Stimulated activated CD8-positive, alpha-beta memory T cell treated with anti-CD3 and anti-CD28 coated beads, Interleukin-15, amount 100 ng/mL, for 1 hour (primary cell): ENCODE data around the gene BAHCC1.

Experiments used
- DNase-seq: peaks from one replicate; pipeline ENCODE4 v3.0.0-alpha.2; 2020; ENCODE audit warnings: low read depth

The BAHCC1 gene

DNA sequence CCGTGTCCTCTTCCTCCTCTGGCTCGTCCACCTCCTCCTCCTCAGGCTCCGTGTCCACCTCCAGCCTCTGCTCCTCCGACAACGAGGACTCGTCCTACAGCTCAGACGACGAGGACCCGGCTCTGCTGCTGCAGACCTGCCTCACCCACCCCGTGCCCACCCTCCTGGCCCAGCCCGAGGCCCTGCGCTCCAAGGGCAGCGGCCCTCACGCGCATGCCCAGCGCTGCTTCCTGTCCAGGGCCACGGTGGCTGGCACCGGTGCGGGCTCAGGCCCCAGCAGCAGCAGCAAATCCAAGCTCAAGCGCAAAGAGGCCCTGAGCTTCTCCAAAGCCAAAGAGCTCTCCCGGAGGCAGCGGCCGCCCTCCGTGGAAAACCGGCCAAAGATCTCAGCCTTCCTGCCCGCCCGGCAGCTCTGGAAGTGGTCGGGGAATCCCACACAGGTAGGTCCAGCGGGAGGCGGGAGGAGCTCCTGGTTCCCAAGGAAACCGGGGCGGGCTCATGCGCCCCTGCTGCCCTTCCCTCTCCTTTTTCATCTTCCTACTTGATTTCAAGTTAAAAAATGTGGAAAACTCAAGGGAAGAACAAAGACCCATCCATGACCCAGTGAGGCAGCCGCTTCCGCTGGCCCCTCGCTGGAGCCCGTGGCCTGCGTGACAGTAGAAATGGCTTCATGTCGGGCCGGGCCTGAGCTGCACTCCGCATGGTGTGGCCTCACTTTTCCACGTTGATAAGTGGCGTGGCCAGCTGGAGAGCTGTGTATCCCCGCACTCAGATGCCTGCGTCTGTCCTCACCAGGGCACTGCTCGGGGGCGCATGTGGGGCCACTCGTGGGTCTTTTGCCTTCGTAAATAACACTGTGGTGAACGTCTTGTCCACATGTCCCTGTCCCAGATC is 66.6 kb downstream of the BAHCC1 start:
- no peak for DNase-seq

DNA sequence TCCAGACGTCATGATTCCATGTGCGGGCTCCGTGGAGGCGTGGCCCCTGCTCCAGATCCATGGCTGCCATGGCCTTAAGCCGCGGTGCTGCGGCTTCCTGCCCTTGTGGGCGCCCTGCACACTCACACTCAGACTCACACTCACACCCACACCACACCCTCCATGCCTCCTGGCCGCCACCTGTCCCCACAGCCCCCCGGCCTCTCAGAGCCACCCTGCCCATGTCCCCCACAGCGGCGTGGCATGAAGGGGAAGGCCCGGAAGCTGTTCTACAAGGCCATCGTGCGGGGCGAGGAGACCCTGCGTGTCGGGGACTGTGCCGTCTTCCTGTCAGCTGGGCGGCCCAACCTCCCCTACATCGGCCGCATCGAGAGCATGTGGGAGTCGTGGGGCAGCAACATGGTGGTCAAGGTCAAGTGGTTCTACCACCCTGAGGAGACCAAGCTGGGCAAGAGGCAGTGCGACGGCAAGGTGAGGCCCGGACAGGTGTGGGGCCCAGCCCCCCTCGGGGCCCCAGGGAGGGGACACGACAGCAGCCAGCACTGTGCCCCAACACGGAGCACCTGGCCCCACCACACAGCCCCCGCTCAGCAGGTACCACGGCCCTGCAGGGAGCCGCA is 67.4 kb downstream of the BAHCC1 start:
- no peak for DNase-seq

DNA sequence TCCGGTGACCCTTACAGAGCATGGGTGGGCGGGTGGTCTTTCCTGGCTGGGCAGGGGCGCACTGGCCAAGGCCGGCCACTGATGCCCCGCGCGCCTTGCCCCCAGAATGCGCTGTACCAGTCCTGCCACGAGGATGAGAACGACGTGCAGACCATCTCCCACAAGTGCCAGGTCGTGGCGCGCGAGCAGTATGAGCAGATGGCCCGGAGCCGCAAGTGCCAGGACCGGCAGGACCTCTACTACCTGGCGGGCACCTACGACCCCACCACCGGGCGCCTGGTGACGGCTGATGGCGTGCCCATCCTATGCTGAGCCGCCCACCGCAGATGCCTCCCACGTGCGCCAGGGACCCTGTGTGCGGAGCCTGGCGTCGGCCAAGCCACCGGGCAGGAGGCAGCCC is 68.2 kb downstream of the BAHCC1 start:
- DNase-seq: no peak

DNA sequence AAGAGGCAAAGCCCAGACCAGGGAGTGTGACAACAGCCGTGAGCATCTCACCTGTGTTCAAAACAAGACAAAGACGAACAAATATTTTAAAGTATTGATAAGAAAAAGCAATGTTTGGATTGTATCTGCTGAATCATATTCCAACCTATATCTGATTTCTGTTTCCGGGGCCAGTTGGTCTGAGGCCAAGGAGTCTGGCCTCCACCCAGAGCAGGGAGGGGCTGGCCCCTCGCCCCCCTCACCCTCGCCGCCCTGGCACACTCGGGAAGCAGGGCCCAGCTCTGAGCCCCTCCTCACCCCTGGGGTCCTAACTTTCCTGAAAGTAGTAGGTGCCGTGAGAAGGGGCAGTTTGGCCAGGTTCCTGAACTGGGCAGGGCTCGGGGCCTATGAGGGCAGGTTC is 69.3 kb downstream of the BAHCC1 start:
- DNase-seq: no peak

DNA sequence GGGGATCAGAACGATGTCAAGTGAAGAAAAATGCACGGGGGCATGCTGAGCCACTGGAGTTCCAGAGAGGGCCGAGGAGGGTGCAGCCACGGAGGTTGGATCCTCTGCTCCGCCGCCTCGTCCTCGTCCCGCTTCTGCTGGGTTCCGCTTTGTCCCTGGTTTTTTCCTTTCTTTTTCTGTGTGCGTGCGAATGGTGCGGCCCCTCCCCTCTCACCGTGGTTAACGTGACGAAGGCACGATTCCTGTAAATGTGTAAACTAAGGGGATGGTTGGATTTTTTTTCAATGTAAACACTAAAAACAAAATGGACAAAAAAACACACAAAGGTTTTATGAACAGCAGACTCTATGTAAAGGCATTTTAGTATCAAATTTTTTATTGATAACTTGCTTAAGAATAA is 70.7 kb downstream of the BAHCC1 start:
- no peak for DNase-seq

DNA sequence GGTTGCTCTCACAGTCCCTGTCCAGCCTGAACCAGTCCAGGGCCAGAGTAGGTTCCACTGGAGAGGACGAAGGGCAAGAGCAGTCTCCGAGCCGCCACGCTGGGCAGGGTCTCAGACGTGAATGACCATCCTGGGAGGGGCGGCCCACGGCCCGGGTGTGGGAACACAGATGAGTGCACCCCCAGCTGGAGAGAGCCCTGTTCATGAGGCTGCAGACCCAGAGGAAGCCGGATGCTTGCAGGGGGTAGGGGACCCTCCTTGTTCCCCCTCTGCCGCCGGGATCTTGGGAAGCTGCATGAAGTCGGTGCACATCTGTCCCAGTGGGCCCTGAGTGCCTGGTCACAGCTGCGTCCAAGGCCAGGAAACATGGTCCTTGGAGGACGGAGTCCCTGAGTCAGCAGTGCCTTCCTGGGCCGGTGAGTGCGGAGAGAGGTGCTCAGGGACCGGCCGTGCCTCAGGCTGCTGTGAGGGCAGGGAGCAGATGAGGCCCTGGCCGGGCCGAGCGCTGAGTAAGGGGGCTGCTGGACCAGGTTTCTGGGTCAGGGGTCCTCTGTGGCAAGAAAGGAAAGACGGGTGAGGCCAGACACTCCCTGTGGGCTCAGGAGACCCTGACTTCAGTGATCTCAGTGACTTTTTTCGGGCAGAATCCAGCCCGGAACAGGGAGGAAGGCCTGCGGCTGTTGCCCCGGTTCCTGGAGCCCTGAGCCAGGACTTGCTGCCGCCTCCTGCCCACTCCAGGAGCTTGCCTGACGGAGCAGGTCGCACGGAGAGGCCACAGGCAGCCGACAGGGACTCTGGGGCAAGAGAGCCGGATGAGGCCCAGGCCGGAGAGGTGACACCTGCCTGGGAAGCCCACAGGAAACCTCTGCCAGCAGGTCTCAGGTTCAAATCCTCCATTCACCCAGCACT is 71.6 kb downstream of the BAHCC1 start:
- DNase-seq: no peak

DNA sequence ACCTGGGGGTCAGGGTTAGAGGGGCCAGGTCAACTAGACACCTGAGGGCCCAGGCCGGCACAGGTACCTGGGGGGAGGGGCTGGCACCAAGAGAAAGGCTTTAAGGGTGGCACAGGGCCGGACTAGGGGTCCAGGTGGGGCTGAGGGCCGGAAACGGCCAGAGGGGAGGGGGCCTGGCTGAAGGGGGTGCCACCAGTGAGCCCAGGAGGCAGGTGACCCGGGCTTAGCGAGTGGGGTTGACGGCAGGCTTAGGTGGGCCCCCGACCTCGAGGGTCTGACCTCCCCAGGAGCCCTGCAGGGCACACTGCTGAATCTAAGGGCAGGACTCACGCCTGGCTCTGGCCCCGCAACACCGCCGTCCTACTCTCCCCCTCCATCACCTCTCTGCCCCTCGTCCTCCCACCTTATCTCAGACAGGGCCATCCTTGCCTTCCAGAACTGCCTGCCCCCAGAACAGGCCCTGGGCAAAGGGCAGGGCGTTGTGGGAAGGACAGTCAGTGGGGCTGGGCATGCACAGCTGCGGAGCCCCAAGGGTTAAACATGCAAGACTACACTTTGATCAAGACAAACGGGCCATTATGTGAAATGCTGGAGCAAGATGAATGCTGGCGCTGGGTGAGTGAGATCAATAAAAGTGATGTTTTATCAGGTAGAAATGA is 73.0 kb downstream of the BAHCC1 start:
- DNase-seq: no peak

DNA sequence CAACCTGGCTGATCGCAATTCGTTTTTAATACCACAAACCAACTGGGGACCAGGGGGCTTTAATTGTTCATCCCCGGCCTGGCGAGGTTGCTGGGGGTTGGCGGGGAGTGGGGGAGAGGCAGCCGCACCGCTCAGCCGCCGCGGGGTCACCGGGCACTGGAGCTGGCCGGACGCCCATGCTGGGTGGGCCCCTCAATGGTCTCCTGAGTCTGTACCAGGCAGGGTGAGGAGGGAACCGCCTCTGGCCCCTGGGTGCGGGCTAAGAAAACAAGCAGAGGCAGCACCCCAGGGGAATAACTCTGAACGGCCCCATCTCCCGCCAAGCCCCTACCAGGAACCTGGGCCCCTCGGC is 73.5 kb downstream of the BAHCC1 start:
- no peak for DNase-seq

DNA sequence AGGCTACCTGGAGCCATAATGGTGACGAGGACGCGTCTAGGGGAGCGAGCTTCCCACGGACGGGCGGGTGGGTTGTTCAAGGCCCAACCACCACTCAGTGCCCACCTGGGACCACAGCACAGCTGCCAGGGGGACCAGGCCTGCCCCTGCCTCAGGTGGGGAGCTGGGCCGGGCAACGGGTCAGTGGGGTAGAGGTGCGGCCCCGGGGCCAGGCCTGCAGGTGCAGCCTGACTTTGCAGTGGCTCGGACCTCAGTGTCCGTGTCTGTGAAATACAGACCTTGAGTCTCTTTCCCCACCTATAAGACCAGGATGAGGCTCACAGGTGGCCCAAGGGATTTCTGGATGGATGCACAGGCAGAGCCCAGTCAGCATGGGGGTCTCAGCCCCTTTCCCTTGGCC is 74.0 kb downstream of the BAHCC1 start:
- no peak for DNase-seq

DNA sequence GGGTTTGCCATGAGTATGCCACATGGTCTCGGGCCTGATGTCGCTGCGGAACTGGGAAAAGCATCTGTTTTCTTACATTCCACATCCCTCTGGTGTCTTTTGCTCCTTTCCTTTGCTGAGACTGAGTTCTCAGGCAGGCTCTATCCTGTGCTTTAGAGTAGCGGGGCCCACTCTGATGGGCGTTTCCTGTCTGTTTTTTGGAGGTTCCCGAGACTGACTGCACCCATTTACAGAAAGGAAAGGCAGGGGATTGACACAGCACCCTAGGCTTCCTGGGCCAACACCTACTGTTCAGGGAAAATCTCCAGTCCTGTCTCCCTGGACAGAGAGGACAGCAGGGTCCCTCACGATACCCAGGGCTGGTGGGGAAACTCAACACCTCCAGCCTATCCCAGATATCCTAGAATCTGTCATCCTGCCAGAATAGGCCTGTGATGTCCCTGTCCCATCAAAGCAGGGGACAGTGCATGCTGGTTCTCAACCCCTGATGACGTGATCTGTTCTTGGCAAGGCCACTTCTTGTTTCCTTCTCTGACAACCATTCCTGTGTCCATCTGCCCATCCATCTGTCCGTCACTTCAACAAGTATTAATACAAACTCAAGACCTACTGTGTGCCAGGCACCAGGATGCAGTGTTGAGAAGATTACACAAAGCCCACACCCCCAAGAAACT is 75.2 kb downstream of the BAHCC1 start:
- no peak for DNase-seq

DNA sequence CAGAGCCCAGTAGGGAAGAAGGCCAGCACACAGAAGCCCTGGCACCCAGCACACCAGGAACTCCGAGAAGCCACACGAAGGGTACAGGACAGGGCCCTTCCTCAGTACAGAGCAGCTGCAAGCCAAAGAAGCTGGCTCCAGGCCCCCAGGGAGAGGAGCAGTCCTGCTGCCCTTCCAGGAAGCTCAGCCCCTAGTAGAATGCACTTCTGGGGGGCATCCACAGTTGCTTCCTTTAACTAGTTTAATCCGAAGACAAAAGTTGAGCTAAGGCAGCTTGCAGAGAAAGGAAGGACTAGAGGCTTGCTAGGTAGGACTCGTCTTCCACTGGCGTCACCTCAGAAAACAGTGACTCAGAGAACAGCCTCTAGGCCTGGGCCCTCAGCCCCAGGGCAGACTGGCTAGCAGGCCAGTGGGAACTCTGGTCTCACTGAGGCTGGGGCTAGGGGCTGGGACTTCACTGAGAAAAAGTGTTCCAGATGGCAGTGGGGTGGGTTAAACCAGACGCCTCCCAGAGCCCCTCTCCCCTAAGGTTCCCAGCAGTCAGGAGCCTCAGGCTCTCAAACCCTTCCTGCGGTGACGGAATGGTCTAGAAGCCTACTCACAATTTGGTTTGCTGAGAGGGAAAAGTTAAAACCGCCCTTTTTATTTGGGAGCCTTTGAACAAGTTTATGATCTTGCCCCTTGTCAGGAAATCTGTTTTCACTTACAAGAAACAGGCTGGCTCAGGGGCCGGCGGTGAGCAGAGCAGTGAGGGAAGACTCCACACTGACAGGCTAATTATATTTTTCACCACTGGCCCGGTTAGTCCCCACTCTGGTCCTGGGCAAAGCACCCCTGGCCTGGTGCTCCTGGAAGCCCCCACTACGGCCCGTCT is 75.9 kb downstream of the BAHCC1 start:
- no peak for DNase-seq

DNA sequence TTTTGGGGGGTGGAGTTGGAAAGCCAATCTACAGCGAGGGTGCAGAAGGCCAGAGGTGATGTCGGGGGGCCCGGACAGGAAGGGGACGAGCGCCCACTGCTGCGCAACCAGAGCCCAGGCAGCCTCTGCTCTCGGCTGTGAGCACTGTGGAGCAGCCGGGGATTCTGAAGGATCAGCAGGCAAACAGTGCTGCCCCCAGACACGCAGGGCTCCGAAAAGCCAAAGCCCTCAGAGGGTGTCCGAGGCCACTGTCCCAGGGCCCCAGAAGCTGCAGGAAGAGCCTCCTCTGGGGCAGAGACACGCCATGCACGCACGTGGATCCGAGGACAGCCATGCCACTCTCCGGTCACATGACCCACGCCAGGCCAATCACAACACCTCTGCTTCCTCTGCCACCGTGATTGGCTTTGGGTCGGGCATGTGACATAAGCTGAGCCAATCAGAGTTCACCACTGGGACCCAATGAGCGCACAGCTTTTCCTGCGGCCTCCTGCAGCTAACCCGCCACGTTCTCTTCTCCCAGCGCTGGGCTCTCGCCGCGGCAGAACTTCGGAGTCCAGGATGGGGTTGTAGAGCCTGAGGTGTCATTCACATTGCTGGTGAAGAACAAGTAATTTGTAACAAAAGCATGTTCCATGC is 76.7 kb downstream of the BAHCC1 start:
- no peak for DNase-seq

DNA sequence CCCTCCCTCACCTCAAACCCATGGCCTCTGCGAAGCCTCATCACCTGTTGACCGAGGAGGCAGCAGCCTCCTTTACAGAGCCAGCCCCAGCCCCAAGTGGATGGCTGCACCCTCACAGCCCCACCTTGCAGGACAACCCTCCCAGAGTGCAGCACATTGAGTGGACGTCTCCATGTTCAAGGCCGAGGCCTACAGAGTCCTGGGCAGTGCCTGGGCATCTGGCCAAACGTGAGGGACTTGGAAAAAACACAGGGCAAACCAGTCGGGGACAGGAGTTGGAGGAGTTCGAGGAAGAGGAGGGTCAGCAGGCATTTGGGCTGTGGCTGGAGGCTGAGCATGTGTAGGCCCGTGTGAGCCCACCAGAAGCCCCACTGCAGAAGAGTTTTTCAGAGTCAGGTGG is 77.8 kb downstream of the BAHCC1 start:
- DNase-seq: no peak

DNA sequence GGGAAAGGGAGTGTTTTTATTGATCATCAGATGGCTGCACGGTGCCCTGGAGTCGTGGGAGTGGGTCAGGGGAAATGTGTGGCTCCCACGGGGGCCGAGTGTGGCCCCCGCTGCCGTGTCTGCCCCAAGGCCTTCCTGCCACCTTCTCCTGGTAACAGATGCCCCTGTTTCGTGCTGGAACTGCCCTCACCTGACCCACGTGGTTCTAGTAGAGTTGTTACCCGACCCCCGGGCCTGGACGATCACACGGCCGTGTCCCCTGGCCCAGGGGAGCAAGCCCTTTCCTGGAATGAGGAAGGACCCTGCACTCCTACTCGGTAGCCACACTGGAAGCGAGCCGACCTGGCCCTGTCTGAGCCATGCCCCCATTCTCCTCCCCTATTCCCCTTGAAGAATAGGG is 79.7 kb downstream of the BAHCC1 start:
- DNase-seq: no peak

DNA sequence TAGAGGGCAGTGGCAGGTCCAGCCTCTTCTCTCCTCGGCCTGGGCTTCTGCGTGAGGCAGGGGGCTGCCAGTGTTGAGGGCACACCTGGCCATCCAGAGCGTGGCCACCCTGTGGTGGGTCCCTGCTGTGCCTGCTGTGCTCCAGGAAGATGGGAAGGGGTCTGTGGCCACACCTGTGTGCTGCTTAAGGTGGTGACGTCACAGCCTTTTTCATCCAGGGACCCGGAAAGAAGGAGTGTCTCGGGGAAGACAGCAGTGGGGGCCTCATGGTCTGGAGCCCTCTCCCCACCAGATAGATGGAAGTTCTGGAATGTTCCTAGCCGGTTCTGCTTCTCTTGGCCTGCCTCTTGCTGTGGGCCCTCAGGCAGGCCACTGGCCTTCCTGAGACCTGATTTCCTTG is 80.8 kb downstream of the BAHCC1 start:
- no peak for DNase-seq

DNA sequence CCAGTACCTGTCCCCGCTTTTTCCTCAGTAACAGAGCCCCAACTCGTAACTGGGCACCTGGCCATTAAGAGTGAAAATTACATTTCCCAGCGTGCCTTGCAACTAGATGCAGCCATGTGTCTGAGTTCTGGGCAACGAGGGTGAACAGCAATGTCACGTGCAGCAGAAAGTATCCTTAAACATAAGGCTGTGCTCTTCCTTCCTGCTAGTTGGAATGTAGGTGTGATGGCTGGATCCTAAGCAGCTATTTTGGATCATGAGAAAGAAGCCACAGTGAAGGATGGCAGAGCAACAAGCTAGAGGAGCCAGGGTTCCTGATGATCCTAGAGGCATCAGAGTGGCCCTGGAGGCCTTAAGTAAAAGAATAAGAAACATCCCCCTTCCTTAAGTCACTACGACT is 81.4 kb downstream of the BAHCC1 start:
- no peak for DNase-seq

DNA sequence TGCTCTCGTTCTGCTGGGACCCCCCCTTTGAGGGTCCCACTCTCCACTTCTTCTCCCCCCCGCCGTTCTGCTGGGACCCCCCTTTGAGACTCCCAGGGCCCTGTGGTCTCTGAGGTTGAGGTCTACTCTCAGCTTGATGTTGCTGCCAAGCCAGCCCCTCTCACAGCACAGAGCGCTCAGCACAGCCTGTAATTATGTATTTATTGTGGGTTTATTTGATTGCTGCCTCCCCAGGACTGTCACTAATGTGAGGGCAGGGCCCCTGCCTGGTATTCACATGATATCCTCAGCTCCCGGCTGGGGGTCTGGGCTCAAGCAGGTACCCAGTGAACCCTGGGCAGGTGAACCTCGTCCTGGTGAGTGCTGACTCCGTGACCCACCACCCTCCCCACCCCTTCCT is 81.9 kb downstream of the BAHCC1 start:
- no peak for DNase-seq

DNA sequence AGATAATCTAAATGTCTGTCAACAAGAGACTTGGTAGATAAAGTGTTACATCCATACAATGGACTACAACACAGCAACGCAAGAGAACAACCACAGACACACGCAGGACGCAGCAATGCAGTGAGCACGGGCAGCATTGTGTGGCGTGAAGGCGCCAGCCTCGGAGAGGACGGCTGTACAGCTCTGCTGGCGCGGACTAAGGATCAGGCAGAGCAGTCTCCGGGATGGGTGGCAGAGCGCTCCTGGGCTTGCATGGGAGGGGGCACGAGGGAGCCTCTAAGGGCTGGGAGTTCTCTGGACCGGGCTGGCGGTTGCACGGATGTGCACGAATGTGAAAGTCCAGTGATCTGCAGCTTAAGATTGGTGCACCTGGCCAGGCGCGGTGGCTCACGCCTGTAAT is 82.9 kb downstream of the BAHCC1 start:
- no peak for DNase-seq

DNA sequence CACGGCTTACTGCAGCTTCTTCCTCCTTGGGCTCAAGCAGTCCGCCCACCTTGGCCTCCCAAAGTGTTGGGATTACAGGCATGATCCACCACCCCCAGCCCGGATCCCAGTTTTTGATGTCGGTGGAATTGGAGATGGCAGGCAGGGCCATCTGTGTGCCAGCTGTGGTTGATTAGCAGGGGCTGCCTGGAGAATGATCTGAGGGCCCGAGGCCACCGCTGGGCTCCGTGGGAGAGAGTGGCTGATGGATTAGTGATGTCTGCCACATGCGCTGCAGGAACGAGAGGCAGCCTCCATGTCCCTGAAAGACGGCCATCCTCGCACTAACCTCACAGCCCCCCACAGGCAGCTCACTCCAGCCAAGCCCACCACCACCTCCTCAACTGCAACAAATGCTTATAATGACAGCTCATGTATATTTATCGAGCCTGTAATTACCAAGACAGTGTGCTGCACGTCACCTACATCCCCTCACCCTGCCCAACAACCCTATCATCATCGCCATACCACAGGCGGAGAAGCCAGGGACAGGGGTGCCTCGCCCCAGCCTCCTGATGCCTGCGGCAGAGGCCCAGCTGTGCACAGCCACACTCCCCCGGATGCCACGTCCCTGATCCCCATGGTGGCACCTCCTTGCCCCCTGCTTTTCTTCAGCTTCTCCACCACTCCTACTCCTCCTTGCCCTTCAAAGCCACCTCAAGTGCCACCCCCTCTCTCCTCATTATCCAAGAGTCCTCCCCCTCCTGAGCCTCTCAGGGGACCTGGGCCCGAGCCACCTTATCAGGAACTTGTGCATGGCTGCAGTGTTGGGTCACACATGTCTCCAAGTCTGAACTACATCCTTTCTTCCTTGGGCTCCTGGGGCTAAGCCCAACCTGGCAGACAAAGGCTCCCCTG is 84.2 kb downstream of the BAHCC1 start:
- DNase-seq: no peak
